Thyroid gland (tissue), 4 donors: ENCODE measurements around the gene EEF1A2. TPM values are rescaled to one million over a fixed set of nuclear protein-coding genes. Genes with fewer than 3 reads are reported as not detected.

Experiments
- DNase-seq, 2 donors: peaks; one replicate each; pipeline ENCODE4 v3.0.0-alpha.2; 2019
- H3K27ac ChIP-seq, 3 donors: fragments of 200-600 bp; sonication (generic); 1 replicate in 2 of 3; 2 replicates in 1 of 3; pipeline ENCODE4 v1.5.1; 2016 to 2019; ENCODE audit warnings: mild to moderate bottlenecking in 1 of 3, moderate library complexity in 1 of 3
- H3K27me3 ChIP-seq: fragments of 200-600 bp; sonication (generic); one replicate; pipeline ENCODE4 v1.5.1; 2019
- H3K36me3 ChIP-seq, 2 donors: fragments of 200-600 bp; sonication (generic); one replicate each; pipeline ENCODE4 v1.5.1; 2016 to 2019
- H3K4me1 ChIP-seq, 2 donors: fragments of 200-600 bp; sonication (generic); one replicate each; pipeline ENCODE4 v1.5.1; 2017 to 2019
- H3K4me3 ChIP-seq, 3 donors: fragments of 200-600 bp; sonication (generic); replicated peaks in 1 of 3; 1 replicate in 2 of 3; 2 replicates in 1 of 3; pipeline ENCODE4 v1.5.1; 2016; ENCODE audit warnings: mild to moderate bottlenecking in 1 of 3
- H3K9me3 ChIP-seq: fragments of 200-600 bp; sonication (generic); one replicate; pipeline ENCODE4 v1.5.1; 2017
- POLR2A ChIP-seq, 2 donors: fragments of 450-650 bp; IDR thresholded peaks; one replicate each; pipeline ENCODE4 v1.6.1; 2017; ENCODE audit warnings: antibody characterized with exemption in 2 of 2, mild to moderate bottlenecking in 2 of 2, moderate library complexity in 1 of 2
- WGBS, 2 donors: methylation state at CpG; one replicate each; pipeline ENCODE4 v1.1.5; 2017; 5-methylcytosine and 5-hydroxymethylcytosine counted together
- intact Hi-C: fragments of 100-400 bp; cut with DNase I; formaldehyde crosslinking; loops from one replicate; pipeline ENCODE4 v1.15.1; 2023
- total RNA-seq, 4 donors: library from RNA; depleted of rRNA; stranded (reverse); fragments of >200 nt; gene quantifications; one replicate each; pipeline ENCODE4 v1.2.3, GENCODE V29; 2016
- TF ChIP-seq, protein P1 (sequence below), 6 experiments: fragments of 200-600 bp in 3 of 6; fragments of 450-650 bp in 3 of 6; sonication (generic) in 3 of 6; IDR thresholded peaks; one replicate each; pipeline ENCODE4 v1.5.1; 2016 to 2019; ENCODE audit warnings: antibody characterized with exemption in 6 of 6, mild to moderate bottlenecking in 2 of 6, inconsistent platforms in 1 of 6, moderate library complexity in 1 of 6

EEF1A2 gene
- total RNA-seq, 4 donors from 2014 or later, result 0.22 to 2.0 (median 1.3) TPM

DNA sequence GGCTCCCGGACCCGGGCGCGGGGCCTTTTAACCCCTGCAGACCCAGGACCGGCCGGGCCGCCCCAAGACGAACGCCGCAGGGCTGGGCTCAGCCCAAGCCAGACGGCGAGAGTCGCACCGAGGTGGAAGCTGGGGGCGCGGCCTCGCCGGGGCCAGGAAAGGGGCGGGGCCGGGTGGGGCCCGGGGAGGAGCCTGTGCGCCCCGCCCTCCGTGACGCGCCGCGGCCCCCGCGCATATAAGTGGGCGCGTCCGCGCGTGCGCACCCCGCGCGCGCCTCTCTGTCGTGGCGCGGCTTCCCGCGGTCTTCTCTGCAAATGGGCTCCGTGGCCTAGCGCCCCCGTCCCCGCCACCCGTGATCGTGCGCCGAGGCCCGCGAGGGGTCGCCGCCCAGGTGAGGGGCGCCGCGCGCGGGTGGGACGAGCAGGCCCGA lies 21.6 kb upstream of the EEF1A2 start, which contains the start of gene PPDPF:
Gene PPDPF, plus strand, starts transcription at position 262 of the 430 bp plus-strand sequence. CDS start 544 bp downstream, outside the sequence.
- WGBS, 2 donors, result 0% methylated on average over 6 of the region's 64 CpGs; no CpG with 5 or more reads in 1 of the 2 donors
- peak within 1 kb of the TSS; percentile 85 to 95 (median 92) for H3K27ac ChIP-seq
- peak; percentile 72 to 77 for DNase-seq
- no peaks in the 10 kb centered on the region for H3K9me3 ChIP-seq
- H3K4me1 ChIP-seq, result peaks cover 23 to 25% of the 10 kb centered on the region in 2 donors
- TF ChIP-seq POLR2A (IDR thresholded peaks at IDR 0.05), result peak; percentile 59 to 87
- TF ChIP-seq, protein P1, sequence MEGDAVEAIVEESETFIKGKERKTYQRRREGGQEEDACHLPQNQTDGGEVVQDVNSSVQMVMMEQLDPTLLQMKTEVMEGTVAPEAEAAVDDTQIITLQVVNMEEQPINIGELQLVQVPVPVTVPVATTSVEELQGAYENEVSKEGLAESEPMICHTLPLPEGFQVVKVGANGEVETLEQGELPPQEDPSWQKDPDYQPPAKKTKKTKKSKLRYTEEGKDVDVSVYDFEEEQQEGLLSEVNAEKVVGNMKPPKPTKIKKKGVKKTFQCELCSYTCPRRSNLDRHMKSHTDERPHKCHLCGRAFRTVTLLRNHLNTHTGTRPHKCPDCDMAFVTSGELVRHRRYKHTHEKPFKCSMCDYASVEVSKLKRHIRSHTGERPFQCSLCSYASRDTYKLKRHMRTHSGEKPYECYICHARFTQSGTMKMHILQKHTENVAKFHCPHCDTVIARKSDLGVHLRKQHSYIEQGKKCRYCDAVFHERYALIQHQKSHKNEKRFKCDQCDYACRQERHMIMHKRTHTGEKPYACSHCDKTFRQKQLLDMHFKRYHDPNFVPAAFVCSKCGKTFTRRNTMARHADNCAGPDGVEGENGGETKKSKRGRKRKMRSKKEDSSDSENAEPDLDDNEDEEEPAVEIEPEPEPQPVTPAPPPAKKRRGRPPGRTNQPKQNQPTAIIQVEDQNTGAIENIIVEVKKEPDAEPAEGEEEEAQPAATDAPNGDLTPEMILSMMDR (IDR thresholded peaks at IDR 0.05), result no peak
- no peaks in the 10 kb centered on the region for H3K27me3 ChIP-seq
- H3K36me3 ChIP-seq, result peaks cover 0 to 4% of the 10 kb centered on the region in 2 donors
- peak within 1 kb of the TSS; percentile 66 to 94 (median 91) for H3K4me3 ChIP-seq
- intact Hi-C loops, result no loop called here

DNA sequence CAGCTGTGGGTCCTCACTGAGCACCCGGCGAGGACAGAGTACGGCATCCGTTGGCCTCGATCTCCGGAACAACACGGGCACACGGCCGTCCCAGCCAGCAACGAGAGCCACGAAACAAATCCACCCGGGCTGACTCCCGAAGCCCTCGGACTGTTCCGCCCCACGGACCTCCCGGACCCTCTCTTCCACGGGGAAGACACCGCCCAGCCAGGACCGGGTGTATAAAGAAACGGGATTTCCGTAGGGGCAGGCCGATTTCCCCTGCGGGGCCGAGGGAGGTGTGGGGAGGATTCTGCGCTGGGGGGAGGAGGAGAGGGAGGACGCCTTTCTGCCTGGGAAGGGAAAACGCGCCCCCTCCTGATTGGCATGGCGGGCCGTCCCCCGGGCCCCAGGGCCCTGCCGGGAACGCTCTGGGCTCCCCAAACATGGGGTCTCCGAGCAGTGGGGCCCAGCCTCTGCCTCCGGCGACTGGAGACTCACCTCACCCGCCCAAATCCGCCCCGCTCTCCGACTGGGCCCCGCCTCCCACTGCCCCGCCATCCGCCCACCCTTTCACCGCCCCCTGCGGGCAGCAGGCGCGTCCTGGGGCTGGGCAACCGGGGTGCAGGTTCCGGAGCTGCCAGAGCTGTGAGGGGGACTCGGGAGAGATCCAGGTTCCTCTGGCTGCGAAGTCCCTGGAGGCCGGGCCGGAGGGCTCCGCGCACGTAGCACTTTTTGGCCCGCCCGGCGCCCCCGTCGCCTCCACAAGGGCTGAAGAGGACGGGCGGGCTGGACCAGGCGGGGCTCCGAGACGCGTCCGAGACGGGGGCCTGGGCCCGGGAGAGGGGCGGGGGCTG lies 21.0 kb upstream of the EEF1A2 start:
- peak; percentile 47 to 62 for DNase-seq
- TF ChIP-seq, protein P1 (IDR thresholded peaks at IDR 0.05), result peak in 1 of 6 experiments; percentile 5
- no peak for TF ChIP-seq POLR2A (IDR thresholded peaks at IDR 0.05)
- intact Hi-C loops, result no loop called here

DNA sequence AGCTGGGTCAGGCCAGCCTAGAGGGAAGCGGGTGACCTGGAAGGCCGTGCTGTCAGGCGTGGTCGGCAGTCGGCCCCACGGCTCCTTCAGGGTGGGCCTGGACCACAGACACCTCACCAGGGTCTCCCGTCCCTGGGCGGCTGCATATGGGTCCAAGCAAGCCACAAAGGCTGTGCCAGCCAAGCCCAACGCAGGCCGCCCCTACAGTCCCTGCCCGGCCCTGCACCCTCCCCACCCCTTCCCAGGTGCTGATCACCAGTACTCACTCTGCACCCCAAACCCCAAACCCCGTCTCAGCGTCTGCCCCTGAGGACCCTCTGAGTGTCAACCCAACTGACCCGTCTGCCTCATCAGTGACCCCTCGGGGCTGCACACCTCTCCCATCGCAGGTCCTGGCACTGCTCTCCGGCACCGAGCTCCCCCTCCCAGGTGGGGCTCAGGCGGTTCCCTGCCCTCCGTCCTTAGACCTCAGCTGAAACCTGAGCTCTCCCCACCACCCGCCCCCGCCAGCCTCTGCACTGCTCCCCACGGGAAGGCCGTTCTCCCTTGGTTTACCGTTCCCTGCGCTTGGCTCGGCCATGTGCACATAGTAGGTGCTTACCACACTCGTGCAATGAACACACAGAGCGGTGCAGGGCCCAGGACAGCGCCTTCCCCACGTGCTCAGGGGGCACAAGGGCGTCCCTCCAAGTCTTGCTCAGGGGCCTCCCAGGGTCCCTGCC lies 20.2 kb upstream of the EEF1A2 start:
- Histone ChIP-seq H3K36me3 (peaks cover 0 to 4% of the 10 kb centered on the region in 2 donors), H3K27me3 (no peaks in the 10 kb centered on the region), H3K4me1 (peaks cover 23 to 25% of the 10 kb centered on the region in 2 donors), H3K27ac (no peak overlapping the region), H3K9me3 (no peaks in the 10 kb centered on the region), H3K4me3 (peak overlapping the region in 1 of 3 donors; percentile 94)
- WGBS, 2 donors, result 78 to 83% methylated on average over 24 to 26 of the region's 32 CpGs
- no peak for DNase-seq
- intact Hi-C loops, result no loop called here
- no peak for TF ChIP-seq POLR2A (IDR thresholded peaks at IDR 0.05)
- TF ChIP-seq, protein P1 (IDR thresholded peaks at IDR 0.05), result no peak

More for the DNA sequence above, 21.0 kb upstream of the EEF1A2 start:
- no peaks in the 10 kb centered on the region for H3K27me3 ChIP-seq
- peak overlapping the region; percentile 85 to 95 (median 92) for H3K27ac ChIP-seq
- H3K9me3 ChIP-seq, result no peaks in the 10 kb centered on the region
- 0 to 1% methylated on average over 13 to 23 of the region's 72 CpGs for WGBS, 2 donors
- H3K36me3 ChIP-seq, result peaks cover 0 to 4% of the 10 kb centered on the region in 2 donors
- H3K4me1 ChIP-seq, result peaks cover 23 to 25% of the 10 kb centered on the region in 2 donors
- peak overlapping the region; percentile 43 to 94 (median 53) for H3K4me3 ChIP-seq

DNA sequence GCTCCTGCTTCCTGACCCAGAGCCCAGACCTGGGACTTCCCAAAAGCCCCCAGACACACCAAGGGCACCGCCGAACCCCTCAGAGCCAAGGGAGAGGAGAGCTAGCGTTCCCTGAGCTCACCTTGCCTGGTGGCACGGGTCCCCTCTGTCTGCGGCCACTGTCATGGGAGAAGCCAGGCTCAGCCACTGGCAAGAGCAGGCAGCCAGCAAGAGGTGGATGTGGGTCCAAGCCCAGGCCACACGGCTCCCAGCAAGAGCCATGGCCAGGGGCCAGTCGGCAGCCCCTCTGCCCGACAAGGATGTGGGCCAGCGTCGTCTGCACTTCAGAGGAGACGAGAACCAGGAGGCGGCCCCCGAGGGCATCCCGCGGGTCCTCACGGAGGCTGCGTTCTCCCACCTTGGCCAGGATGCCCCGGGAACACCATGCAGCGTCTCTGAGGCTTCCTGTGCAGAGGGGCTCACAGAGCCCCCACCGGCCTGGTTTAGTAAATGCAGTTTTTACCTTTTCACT lies 19.5 kb upstream of the EEF1A2 start:
- peaks cover 0 to 4% of the 10 kb centered on the region in 2 donors for H3K36me3 ChIP-seq
- no peaks in the 10 kb centered on the region for H3K9me3 ChIP-seq
- no peak for DNase-seq
- no peak overlapping the region for H3K27ac ChIP-seq
- no peak overlapping the region for H3K4me3 ChIP-seq
- H3K4me1 ChIP-seq, result peaks cover 23 to 25% of the 10 kb centered on the region in 2 donors
- TF ChIP-seq, protein P1 (IDR thresholded peaks at IDR 0.05), result no peak
- no peak for TF ChIP-seq POLR2A (IDR thresholded peaks at IDR 0.05)
- intact Hi-C loops, result no loop called here
- no peaks in the 10 kb centered on the region for H3K27me3 ChIP-seq
- WGBS, 2 donors, result 75 to 90% methylated on average over 4 to 17 of the region's 20 CpGs
